Subcutaneous adipose tissue (tissue), 4 donors: Measurements from ENCODE around the gene SH3TC1. TPM values are rescaled to one million over a fixed set of nuclear protein-coding genes. Genes with fewer than 3 reads are reported as not detected.

Experiments used
- CTCF ChIP-seq: fragments of 450-650 bp; IDR thresholded peaks from one replicate; pipeline ENCODE4 v1.5.1; 2016; ENCODE audit warnings: low read depth, mild to moderate bottlenecking, control low read depth, antibody characterized with exemption, moderate library complexity
- total RNA-seq, 4 donors: library from RNA; depleted of rRNA; stranded (reverse); fragments of >200 nt; gene quantifications; one replicate each; pipeline ENCODE4 v1.1.0, GENCODE V29; 2016

SH3TC1 gene
- total RNA-seq, 4 donors from 2014 or later: 15.3 to 43.3 (median 31.9) TPM

DNA sequence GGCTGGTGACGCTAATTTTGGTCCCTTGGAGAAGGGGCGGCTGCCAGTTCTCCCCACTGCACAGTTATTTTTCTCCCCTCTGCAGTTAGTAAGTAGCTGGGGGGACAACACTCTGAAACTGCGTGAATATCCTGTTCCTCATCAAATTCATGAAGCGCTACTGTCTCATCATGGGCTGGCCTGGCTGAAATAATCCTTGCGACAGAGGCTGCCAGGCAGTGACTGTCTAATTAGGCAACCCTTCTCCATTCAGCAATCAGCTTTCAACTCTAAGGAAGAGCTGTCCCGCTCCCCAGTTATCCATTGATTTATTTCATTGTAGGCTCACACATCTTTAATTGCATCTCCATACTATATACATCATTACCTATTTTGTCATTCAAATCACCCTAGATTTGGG lies 8.2 kb downstream of the SH3TC1 start:
- TF ChIP-seq CTCF: no peak

DNA sequence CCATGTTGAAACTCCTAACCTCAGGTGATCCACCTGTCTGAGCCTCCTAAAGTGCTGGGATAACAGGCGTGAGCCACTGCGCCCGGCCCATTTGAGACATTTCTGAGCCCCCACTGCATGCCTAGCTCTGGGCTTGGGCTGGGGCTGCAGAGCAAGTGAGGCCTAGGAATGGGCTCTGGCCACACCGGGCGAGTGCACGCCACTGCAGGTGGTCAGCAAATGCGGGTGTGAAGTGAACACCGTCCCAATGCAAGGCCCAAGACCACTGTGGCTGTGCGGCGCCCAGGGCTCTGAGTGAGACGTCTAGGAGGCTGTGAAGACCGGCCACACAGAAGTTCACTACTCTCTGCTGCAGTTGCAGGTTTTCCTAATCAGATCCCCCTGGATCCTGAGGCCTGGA lies 9.5 kb downstream of the SH3TC1 start:
- TF ChIP-seq CTCF: no peak

- no peak for TF ChIP-seq CTCF
These were observed 10.2 kb downstream of the SH3TC1 start for GRCh38 chr4:8209181-8209874.

- TF ChIP-seq CTCF: no peak
These were observed 10.9 kb downstream of the SH3TC1 start for GRCh38 chr4:8210010-8210409.

DNA sequence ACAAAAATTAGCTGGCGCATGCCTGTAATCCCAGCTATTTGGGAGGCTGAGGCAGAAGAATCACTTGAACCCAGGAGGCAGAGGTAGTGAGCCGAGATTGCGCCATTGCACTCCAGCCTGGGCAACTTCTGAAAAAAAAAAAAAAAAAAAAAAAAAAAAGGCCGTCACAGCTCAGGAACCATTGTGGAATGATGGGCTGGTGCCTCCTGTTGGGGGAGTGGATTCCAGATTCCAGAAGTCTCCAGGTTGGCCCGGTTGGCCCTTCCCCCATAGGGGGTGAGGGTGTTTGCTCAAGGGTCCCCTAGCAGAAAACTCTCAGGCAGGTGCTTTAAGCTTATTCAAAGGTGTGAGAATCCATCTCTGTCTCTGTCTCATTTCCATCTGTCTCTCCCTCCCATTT lies 11.5 kb downstream of the SH3TC1 start:
- no peak for TF ChIP-seq CTCF

DNA sequence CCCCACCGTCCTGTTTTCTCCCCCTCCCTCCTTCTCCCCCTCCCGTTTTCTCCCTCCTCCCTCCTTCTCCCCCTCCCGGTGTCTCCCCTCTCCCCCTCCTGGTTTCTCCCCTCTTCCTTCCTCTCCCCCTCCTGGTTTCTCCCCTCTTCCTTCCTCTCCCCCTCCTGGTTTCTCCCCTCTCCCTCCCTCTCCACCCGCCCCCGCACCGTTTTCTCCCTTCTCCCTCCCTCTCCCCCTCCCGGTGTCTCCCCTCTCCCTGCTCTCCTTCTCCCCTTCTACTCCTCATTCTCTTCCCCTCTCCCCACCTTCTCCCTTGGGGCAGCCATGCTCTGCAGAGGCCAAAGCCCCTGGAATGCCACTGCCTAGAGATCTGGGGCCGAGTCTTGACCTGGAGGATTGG lies 12.2 kb downstream of the SH3TC1 start:
- TF ChIP-seq CTCF: no peak

- TF ChIP-seq CTCF: no peak
These were observed 12.9 kb downstream of the SH3TC1 start for GRCh38 chr4:8211737-8212581.
